ENCODE measurements around the gene PDLIM5. TPM values are rescaled to one million over a fixed set of nuclear protein-coding genes. Genes with fewer than 3 reads are reported as not detected.

The PDLIM5 gene
- total and polyA plus RNA-seq, 4 donors: 20.4 to 93.4 (median 59.8) TPM

DNA sequence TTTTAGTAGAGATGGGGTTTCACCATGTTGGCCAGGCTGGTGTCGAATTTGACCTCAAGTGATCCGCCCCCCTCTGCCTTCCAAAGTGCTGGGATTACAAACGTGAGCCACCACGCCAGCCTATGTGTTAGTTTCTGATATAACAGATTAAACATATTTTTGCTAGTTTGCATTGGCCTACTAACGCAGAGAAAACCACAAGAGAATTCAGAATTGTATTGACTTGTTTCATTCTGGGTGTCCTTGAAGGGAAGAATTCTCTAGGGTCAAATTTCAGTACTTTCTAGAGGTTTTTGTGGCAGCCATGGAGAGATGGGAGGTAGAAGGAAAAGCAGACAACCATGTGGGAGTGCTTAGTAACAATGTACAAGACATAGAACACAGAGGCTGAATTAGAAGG lies 259.9 kb downstream of the PDLIM5 start:
- Histone ChIP-seq H3K27ac (ENCODE audit: low read depth in 1 of 2, low read length in 1 of 2) (no peak overlapping the region), H3K4me1 (ENCODE audit: control insufficient read depth in 5 of 5, insufficient read depth in 5 of 5, low read length in 5 of 5) (no peaks in the 10 kb centered on the region), H3K4me3 (no peak overlapping the region), H3K9ac (ENCODE audit: insufficient read depth in 1 of 2, low read length in 2 of 2) (no peak overlapping the region), H3K36me3 (ENCODE audit: control insufficient read depth in 4 of 4, insufficient read depth in 4 of 4, low read length in 4 of 4) (no peaks in the 10 kb centered on the region), H3K9me3 (ENCODE audit: control insufficient read depth in 4 of 4, insufficient read depth in 3 of 4, low read length in 3 of 4) (no peaks in the 10 kb centered on the region), H3K27me3 (ENCODE audit: control insufficient read depth in 3 of 3, insufficient read depth in 3 of 3, low read length in 2 of 3) (no peaks in the 10 kb centered on the region)
- TF ChIP-seq, protein P1, sequence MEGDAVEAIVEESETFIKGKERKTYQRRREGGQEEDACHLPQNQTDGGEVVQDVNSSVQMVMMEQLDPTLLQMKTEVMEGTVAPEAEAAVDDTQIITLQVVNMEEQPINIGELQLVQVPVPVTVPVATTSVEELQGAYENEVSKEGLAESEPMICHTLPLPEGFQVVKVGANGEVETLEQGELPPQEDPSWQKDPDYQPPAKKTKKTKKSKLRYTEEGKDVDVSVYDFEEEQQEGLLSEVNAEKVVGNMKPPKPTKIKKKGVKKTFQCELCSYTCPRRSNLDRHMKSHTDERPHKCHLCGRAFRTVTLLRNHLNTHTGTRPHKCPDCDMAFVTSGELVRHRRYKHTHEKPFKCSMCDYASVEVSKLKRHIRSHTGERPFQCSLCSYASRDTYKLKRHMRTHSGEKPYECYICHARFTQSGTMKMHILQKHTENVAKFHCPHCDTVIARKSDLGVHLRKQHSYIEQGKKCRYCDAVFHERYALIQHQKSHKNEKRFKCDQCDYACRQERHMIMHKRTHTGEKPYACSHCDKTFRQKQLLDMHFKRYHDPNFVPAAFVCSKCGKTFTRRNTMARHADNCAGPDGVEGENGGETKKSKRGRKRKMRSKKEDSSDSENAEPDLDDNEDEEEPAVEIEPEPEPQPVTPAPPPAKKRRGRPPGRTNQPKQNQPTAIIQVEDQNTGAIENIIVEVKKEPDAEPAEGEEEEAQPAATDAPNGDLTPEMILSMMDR (IDR thresholded peaks at IDR 0.05; ENCODE audit: control extremely low read depth, extremely low read depth): no peak
- DNase-seq (no peak), ATAC-seq (ENCODE audit: insufficient read depth, low FRiP score) (no peak)
- 84 to 92% methylated on average over 5 of the region's 5 CpGs for WGBS, 2 donors

DNA sequence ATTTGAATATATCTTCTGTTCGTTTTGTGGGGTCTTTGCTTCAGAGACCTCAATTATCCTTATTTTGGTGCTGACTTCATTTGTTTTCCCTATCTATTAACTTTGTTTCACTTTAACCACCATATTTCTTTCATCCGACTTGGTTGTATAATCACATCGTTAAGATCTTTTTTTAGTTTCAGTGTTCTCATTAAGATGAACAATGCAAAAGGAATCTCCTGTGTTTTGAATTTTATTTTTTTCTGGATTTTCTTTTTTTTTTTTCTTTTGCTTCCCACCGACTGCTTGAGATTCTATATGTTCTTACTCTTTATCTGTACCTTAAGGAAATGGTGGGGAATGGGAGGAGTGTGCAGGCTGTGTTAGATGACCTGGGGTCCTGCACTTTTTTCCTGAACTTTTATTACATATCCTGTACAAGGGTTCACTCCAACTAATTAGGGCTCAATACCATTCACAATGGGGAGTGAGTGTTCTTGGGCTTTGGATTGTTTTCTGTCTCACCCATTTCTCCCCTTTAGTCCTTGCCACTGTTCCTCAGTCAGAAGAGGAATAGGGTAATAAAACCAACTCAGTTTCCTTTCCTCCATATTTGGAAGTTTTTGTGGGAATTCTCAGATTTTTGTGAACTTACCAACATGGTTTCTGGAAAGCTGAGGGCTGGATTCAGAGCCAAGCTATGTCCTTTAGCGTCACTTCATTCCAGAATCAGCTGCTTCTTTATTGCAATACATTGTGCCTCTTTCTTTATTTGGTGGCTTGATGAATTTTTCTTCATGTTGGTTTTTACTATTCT lies 262.8 kb downstream of the PDLIM5 start:
- TF ChIP-seq, protein P1 (IDR thresholded peaks at IDR 0.05; ENCODE audit: control extremely low read depth, extremely low read depth): no peak
- Histone ChIP-seq H3K27me3 (ENCODE audit: control insufficient read depth in 3 of 3, insufficient read depth in 3 of 3, low read length in 2 of 3) (no peaks in the 10 kb centered on the region), H3K4me1 (ENCODE audit: control insufficient read depth in 5 of 5, insufficient read depth in 5 of 5, low read length in 5 of 5) (no peaks in the 10 kb centered on the region), H3K4me3 (no peak overlapping the region), H3K9me3 (ENCODE audit: control insufficient read depth in 4 of 4, insufficient read depth in 3 of 4, low read length in 3 of 4) (no peaks in the 10 kb centered on the region), H3K36me3 (ENCODE audit: control insufficient read depth in 4 of 4, insufficient read depth in 4 of 4, low read length in 4 of 4) (no peaks in the 10 kb centered on the region), H3K27ac (ENCODE audit: low read depth in 1 of 2, low read length in 1 of 2) (no peak overlapping the region), H3K9ac (ENCODE audit: insufficient read depth in 1 of 2, low read length in 2 of 2) (no peak overlapping the region)
- ATAC-seq (ENCODE audit: insufficient read depth, low FRiP score): no peak
- 74 to 82% methylated on average over 5 of the region's 5 CpGs for WGBS, 2 donors
- DNase-seq: no peak

DNA sequence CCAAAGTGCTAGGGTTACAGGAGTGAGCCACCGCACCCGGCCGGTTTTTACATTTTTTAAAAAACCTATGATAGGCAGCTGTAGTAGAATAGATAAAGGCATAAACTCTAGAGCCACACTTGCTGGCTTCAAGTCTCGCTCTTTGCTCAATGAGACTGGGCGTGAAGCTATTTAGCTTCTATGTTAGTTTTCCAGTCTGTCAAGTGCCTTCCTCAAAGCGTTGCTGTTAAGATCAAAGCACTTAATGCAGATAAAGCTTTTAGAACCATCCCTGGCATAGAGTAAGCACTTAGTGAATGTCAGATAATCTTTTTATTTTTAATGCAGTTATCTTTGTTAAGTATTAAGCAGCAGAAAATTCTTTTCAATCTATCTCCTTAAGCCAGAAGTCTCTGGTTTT lies 264.0 kb downstream of the PDLIM5 start:
- ATAC-seq (ENCODE audit: insufficient read depth, low FRiP score): no peak
- TF ChIP-seq, protein P1 (IDR thresholded peaks at IDR 0.05; ENCODE audit: control extremely low read depth, extremely low read depth): no peak
- no peak overlapping the region for H3K9ac ChIP-seq (ENCODE audit: insufficient read depth in 1 of 2, low read length in 2 of 2)
- no peak overlapping the region for H3K27ac ChIP-seq (ENCODE audit: low read depth in 1 of 2, low read length in 1 of 2)
- DNase-seq: no peak
- H3K9me3 ChIP-seq (ENCODE audit: control insufficient read depth in 4 of 4, insufficient read depth in 3 of 4, low read length in 3 of 4): no peaks in the 10 kb centered on the region
- no peak overlapping the region for H3K4me3 ChIP-seq
- H3K27me3 ChIP-seq (ENCODE audit: control insufficient read depth in 3 of 3, insufficient read depth in 3 of 3, low read length in 2 of 3): no peaks in the 10 kb centered on the region
- no peaks in the 10 kb centered on the region for H3K4me1 ChIP-seq (ENCODE audit: control insufficient read depth in 5 of 5, insufficient read depth in 5 of 5, low read length in 5 of 5)
- 64 to 79% methylated on average over 6 of the region's 6 CpGs for WGBS, 2 donors
- no peaks in the 10 kb centered on the region for H3K36me3 ChIP-seq (ENCODE audit: control insufficient read depth in 4 of 4, insufficient read depth in 4 of 4, low read length in 4 of 4)

Other genes with a start within 250 kb of the PDLIM5 start
- 10 to 100 TPM; 19.5 to 58.3 TPM for gene SMARCAD1, start 244.1 kb upstream of the PDLIM5 start, total RNA-seq
- gene SMARCAD1, start 244.1 kb upstream of the PDLIM5 start, polyA plus RNA-seq: 1 to 10 TPM; 7.5 to 9.3 TPM
- 1 to 10 TPM; 3.4 to 7.0 TPM for gene HPGDS, start 109.1 kb upstream of the PDLIM5 start, total RNA-seq
- gene HPGDS, start 109.1 kb upstream of the PDLIM5 start, polyA plus RNA-seq: 1 to 10 TPM in 1 of 2 donors, under 1 TPM in 1; 0.65 to 1.2 TPM

Data from lung (tissue), 12 donors.